OCI-LY3 (cell line): Measurements from ENCODE around the gene SHROOM4.

Source experiments
- CTCF ChIP-seq: fragments of 200-600, 300-600 bp; sonication (generic); IDR thresholded peaks from 2 replicates; pipeline ENCODE4 v1.5.1; 2014; ENCODE audit warnings: antibody characterized with exemption, low read length, low read depth
- EZH2phosphoT487 ChIP-seq: fragments of 200-600 bp; shearing (Covaris generic); IDR thresholded peaks from 2 replicates; pipeline ENCODE4 v1.6.1; 2018; ENCODE audit warnings: antibody characterized with exemption, mixed run types, low read depth

- peak; percentile 69 for TF ChIP-seq CTCF
- TF ChIP-seq EZH2phosphoT487 = no peak
Observed at GRCh38 chrX:50747471-50747900, 66.5 kb downstream of the SHROOM4 start.
